Activated CD4-positive, alpha-beta T cell treated with anti-CD3 and anti-CD28 coated beads for 36 hours (primary cell): ENCODE data around the gene PRRG4. TPM values are rescaled to one million over a fixed set of nuclear protein-coding genes. Genes with fewer than 3 reads are reported as not detected.
A peak's percentile ranks its signal among the peaks of the same experiment; 100 is the strongest.
"Not testable (repeated sequence)": the region's sequence is repeated elsewhere in the genome, so short reads cannot be mapped to it uniquely, and the experiment has no call there.

Source experiments
- ATAC-seq: fragments of 200-7000 bp; cut with Tn5 transposase; one replicate; pipeline ENCODE4 v1.10.0; 2021; ENCODE audit warnings: mild to moderate bottlenecking, moderate library complexity
- CTCF ChIA-PET: fragments of 350-600 bp; sonication (Branson Sonifier 250); formaldehyde crosslinking; loops from one replicate; lab custom pipeline; 2021; ENCODE audit warnings: antibody characterized with exemption; lab: Charles Lee
- POLR2A ChIA-PET: fragments of 350-600 bp; sonication (Branson Sonifier 250); formaldehyde crosslinking; loops from one replicate; lab custom pipeline; 2021; ENCODE audit warnings: antibody characterized with exemption, inconsistent platforms; lab: Charles Lee
- DNase-seq: peaks from one replicate; pipeline ENCODE4 v3.0.0-alpha.2; 2020
- H3K27ac Mint-ChIP-seq: one replicate; pipeline ENCODE4 v1.8.0; 2021; ENCODE audit warnings: mixed read lengths
- H3K27me3 Mint-ChIP-seq: one replicate; pipeline ENCODE4 v1.8.0; 2021; ENCODE audit warnings: mixed read lengths
- H3K36me3 Mint-ChIP-seq: one replicate; pipeline ENCODE4 v1.8.0; 2021; ENCODE audit warnings: low read depth, mixed read lengths
- H3K4me1 Mint-ChIP-seq: one replicate; pipeline ENCODE4 v1.8.0; 2021; ENCODE audit warnings: mixed read lengths
- H3K4me3 Mint-ChIP-seq: one replicate; pipeline ENCODE4 v1.8.0; 2021; ENCODE audit warnings: mild to moderate bottlenecking, moderate library complexity, mixed read lengths
- H3K9me3 Mint-ChIP-seq: one replicate; pipeline ENCODE4 v1.8.0; 2021; ENCODE audit warnings: low read depth, mixed read lengths
- intact Hi-C, 2 experiments: fragments of 100-400 bp; cut with DNase I in 1 of 2; cut with micrococcal nuclease in 1 of 2; formaldehyde crosslinking; loops; one replicate each; pipeline versions ENCODE4 v1.14.2 to v1.15.1; 2022 to 2024; cut with DNase I, micrococcal nuclease
- total RNA-seq, 2 experiments: library from RNA; stranded (reverse); gene quantifications; one replicate each; pipeline ENCODE4 v1.2.3, GENCODE V29; 2021

Gene PRRG4
- total RNA-seq, 2 experiments from 2014 or later: 0.18 to 0.23 TPM

DNA sequence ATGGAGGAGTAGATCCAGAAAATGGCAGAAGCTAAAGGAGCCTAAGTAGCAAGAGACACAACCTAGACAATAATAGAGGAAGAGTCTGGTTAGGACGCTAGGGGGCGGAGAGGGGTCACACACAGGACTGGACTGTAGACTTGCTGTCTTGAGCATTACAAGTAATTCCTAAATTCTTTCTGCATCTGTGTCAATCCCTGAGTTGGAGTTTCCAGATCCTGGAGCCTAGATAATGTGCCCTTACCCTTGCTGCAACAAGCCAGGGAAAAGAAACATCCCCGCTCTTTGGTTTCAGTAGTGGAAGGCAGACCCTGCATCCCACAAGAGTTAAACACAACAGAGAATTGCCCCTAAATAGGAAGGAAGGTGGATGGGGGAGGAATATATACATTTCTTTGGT, 20.4 kb upstream of the PRRG4 start:
- no peaks in the 10 kb centered on the region for H3K9me3 Mint-ChIP-seq
- H3K27me3 Mint-ChIP-seq: no peaks in the 10 kb centered on the region
- DNase-seq (peak; percentile 83), ATAC-seq (peak; percentile 94)
- intact Hi-C loops: loop anchor here (1.0 to 5.0 kb wide), 2 partner anchors 153 to 256 kb away; no protein-coding TSS in a partner anchor
- H3K36me3 Mint-ChIP-seq: no peaks in the 10 kb centered on the region
- CTCF ChIA-PET: interaction anchor here (0.7 to 2.5 kb wide), 16 partner anchors 9 to 260 kb away, joined by 3 to 10 read pairs (median 4); partner anchors contain the start of gene CCDC73
- no peak overlapping the region for H3K4me3 Mint-ChIP-seq
- H3K27ac Mint-ChIP-seq: no peak overlapping the region
- POLR2A ChIA-PET: no interaction called here
- H3K4me1 Mint-ChIP-seq: no peaks in the 10 kb centered on the region

DNA sequence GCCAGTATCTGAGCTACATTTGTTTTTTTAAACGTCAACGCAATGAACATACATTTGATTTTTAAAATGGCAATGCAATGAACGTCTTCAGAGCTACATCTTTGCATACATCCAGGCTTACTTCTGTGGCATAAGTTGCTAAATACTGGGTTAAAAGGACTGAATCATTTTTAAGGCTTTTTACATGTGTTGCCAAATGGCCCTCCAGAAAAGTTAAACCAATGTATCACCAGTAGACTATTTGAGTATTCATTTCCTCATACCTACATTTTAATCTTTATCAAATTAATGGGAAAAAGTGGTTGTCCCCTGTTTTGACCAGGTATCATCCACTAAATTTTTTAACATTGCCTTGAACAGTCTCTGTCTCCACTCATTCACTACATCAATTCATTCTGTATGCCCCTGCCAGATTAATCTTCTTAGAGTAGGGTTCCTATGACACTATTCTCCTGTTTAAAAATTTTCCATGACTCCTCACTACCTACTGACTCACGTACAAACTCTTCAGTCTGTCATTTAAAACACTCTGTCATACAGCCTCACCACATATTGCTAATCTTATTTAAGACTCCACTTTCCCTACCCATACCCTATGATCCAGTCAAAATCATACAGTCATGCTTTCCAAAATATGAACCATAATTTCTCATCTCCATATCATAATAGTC, 12.4 kb upstream of the PRRG4 start:
- DNase-seq (no peak), ATAC-seq (peak; percentile 79)
- CTCF ChIA-PET: no interaction called here
- Mint-ChIP-seq H3K36me3 (no peaks in the 10 kb centered on the region), H3K9me3 (no peaks in the 10 kb centered on the region), H3K4me1 (peaks cover 22% of the 10 kb centered on the region), H3K4me3 (no peak overlapping the region), H3K27me3 (peaks cover 5% of the 10 kb centered on the region), H3K27ac (no peak overlapping the region)
- intact Hi-C loops: no loop called here
- POLR2A ChIA-PET: no interaction called here

DNA sequence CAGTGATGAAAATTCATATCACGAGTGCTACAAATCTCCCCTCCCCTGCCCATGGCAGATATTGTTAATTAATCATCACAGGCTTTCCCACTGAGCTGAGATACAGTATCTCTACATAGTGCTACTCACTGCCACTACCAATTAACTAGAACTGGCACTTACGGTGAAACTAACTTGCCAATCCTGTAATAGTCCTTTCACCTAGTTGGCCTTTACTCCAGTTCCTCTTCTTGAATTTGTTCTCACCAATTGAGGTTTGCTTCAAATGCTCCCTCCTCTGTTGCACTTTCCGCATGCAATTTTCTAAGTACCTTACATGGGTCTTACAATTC, 11.9 kb upstream of the PRRG4 start:
- no peak overlapping the region for H3K4me3 Mint-ChIP-seq
- POLR2A ChIA-PET: interaction anchor here (0.6 kb wide), 1 partner anchor 467 kb away, joined by 4 read pairs; no protein-coding TSS in a partner anchor
- H3K4me1 Mint-ChIP-seq: peaks cover 24% of the 10 kb centered on the region
- peaks cover 5% of the 10 kb centered on the region for H3K27me3 Mint-ChIP-seq
- DNase-seq: no peak
- intact Hi-C loops: no loop called here
- H3K36me3 Mint-ChIP-seq: no peaks in the 10 kb centered on the region
- ATAC-seq: no peak
- CTCF ChIA-PET: no interaction called here
- no peaks in the 10 kb centered on the region for H3K9me3 Mint-ChIP-seq
- H3K27ac Mint-ChIP-seq: no peak overlapping the region

GRCh38 chr11:32819187-32819586, 10.5 kb upstream of the PRRG4 start:
- DNase-seq: no peak
- ChIA-PET POLR2A (no interaction called here), CTCF (no interaction called here)
- Mint-ChIP-seq H3K36me3 (no peaks in the 10 kb centered on the region), H3K27me3 (peaks cover 5% of the 10 kb centered on the region), H3K27ac (no peak overlapping the region), H3K9me3 (no peaks in the 10 kb centered on the region), H3K4me1 (peaks cover 24% of the 10 kb centered on the region), H3K4me3 (no peak overlapping the region)
- ATAC-seq: no peak
- intact Hi-C loops: no loop called here

DNA sequence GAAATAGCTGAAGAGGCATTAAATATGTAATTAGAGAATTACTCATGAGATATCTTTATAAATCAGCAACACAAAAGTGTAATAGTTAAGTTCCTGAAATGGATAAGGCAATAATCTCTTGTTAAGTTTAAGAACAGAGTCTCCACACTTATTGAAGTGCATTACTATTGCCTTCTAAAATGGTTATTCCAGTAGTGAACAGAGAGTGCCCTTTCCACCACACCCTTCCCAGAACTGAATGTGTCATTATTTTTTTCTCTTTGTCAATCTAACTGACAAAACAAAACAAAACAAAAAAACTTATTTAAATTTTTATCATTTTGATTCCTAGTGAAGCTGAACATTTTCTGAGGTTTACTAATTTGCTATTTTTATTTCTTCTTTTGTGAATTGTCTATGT, 9.2 kb upstream of the PRRG4 start:
- H3K9me3 Mint-ChIP-seq: no peaks in the 10 kb centered on the region
- no peak overlapping the region for H3K4me3 Mint-ChIP-seq
- intact Hi-C loops: loop anchor here (2.0 to 5.0 kb wide), 4 partner anchors 72 to 437 kb away; partner anchors contain the start of genes QSER1 (in 2 of the 2) and HIPK3 (in 1 of the 2)
- ATAC-seq (no peak), DNase-seq (no peak)
- ChIA-PET POLR2A (no interaction called here), CTCF (interaction anchor here (2.3 kb wide), 1 partner anchor 245 kb away, joined by 5 read pairs; no protein-coding TSS in a partner anchor)
- no peak overlapping the region for H3K27ac Mint-ChIP-seq
- peaks cover 24% of the 10 kb centered on the region for H3K4me1 Mint-ChIP-seq
- H3K27me3 Mint-ChIP-seq: peaks cover 4% of the 10 kb centered on the region
- H3K36me3 Mint-ChIP-seq: no peaks in the 10 kb centered on the region

GRCh38 chr11:32821517-32821916, 8.2 kb upstream of the PRRG4 start:
- POLR2A ChIA-PET: no interaction called here
- CTCF ChIA-PET: interaction anchor here (0.6 to 2.3 kb wide), 4 partner anchors 42 to 474 kb away, joined by 3 to 5 read pairs (median 3); no protein-coding TSS in a partner anchor
- H3K27me3 Mint-ChIP-seq: no peaks in the 10 kb centered on the region
- H3K27ac Mint-ChIP-seq: no peak overlapping the region
- H3K4me1 Mint-ChIP-seq: peaks cover 24% of the 10 kb centered on the region
- no peaks in the 10 kb centered on the region for H3K9me3 Mint-ChIP-seq
- ATAC-seq: peak; percentile 66
- no peak overlapping the region for H3K4me3 Mint-ChIP-seq
- H3K36me3 Mint-ChIP-seq: no peaks in the 10 kb centered on the region
- intact Hi-C loops: loop anchor here (1.0 to 5.0 kb wide), 5 partner anchors 71 to 436 kb away; partner anchors contain the start of genes QSER1 (in 2 of the 2) and HIPK3 (in 1 of the 2)
- no peak for DNase-seq

GRCh38 chr11:32821917-32822560, 7.7 kb upstream of the PRRG4 start:
- H3K27me3 Mint-ChIP-seq: no peaks in the 10 kb centered on the region
- H3K4me1 Mint-ChIP-seq: peaks cover 24% of the 10 kb centered on the region
- no peak overlapping the region for H3K4me3 Mint-ChIP-seq
- no peaks in the 10 kb centered on the region for H3K36me3 Mint-ChIP-seq
- DNase-seq (no peak), ATAC-seq (no peak)
- no peaks in the 10 kb centered on the region for H3K9me3 Mint-ChIP-seq
- ChIA-PET POLR2A (no interaction called here), CTCF (interaction anchor here (0.7 to 2.3 kb wide), 3 partner anchors 72 to 475 kb away, joined by 3 to 5 read pairs (median 3); no protein-coding TSS in a partner anchor)
- intact Hi-C loops: loop anchor here (1.0 to 5.0 kb wide), 5 partner anchors 71 to 435 kb away; partner anchors contain the start of genes QSER1 (in 2 of the 2) and HIPK3 (in 1 of the 2)
- H3K27ac Mint-ChIP-seq: no peak overlapping the region

DNA sequence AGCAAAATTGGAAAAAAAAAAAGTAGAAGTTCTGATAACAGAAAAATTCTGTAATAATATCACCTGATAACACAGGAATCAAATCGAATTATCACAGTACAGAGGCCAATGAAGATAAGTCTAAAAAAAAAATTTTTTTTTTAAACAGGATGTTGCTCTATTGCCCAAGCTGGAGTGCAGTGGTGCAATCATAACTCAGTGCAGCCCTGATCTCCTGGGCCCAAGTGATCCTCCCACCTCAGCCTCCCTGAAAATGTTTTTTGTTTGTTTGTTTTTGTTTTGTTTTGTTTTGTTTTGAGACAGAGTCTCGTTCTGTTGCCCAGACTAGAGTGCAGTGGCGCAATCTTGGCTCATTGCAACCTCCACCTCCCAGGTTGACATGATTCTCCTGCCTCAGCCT, 6.1 kb upstream of the PRRG4 start:
- H3K27ac Mint-ChIP-seq, POLR2A ChIA-PET, H3K27me3 Mint-ChIP-seq, H3K9me3 Mint-ChIP-seq, DNase-seq, H3K4me3 Mint-ChIP-seq, ATAC-seq, H3K36me3 Mint-ChIP-seq, CTCF ChIA-PET: not testable (repeated sequence)
- intact Hi-C loops: loop anchor here (5.0 kb wide), 2 partner anchors 239 to 434 kb away; partner anchors contain the start of gene HIPK3 (in 1 of the 2)
- peaks cover 15% of the 10 kb centered on the region for H3K4me1 Mint-ChIP-seq

- ATAC-seq (no peak), DNase-seq (no peak)
- H3K36me3 Mint-ChIP-seq: no peaks in the 10 kb centered on the region
- H3K4me1 Mint-ChIP-seq: peaks cover 15% of the 10 kb centered on the region
- CTCF ChIA-PET: interaction anchor here (0.6 to 1.0 kb wide), 3 partner anchors 19 to 509 kb away, joined by 3 read pairs; no protein-coding TSS in a partner anchor
- H3K27ac Mint-ChIP-seq: no peak overlapping the region
- peaks cover 21% of the 10 kb centered on the region for H3K27me3 Mint-ChIP-seq
- POLR2A ChIA-PET: no interaction called here
- intact Hi-C loops: no loop called here
- no peak overlapping the region for H3K4me3 Mint-ChIP-seq
- H3K9me3 Mint-ChIP-seq: no peaks in the 10 kb centered on the region
These were observed 3.6 kb upstream of the PRRG4 start for GRCh38 chr11:32826113-32826512.

DNA sequence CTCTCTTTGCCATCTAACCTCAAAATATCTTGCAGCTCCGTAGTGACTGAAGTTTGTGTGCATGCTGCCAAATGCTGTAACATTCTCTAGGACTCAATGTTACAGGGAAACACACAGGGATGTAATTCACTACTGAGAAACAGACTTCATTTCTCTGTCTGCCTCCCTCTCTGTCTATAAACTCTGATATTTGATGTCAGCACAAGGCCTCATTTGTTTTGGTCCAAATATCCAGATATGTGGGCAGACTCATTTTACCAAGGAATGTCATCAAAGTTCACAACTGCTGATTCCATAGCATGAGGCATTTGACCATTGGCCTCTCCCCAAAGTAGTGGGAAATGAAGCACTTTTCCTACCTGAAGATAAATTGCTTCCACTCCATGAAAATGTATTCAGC, 2.5 kb upstream of the PRRG4 start:
- DNase-seq: no peak
- Mint-ChIP-seq H3K4me3 (no peak overlapping the region), H3K27ac (no peak overlapping the region), H3K36me3 (no peaks in the 10 kb centered on the region), H3K27me3 (peaks cover 28% of the 10 kb centered on the region), H3K9me3 (no peaks in the 10 kb centered on the region), H3K4me1 (peaks cover 7% of the 10 kb centered on the region)
- ChIA-PET CTCF (no interaction called here), POLR2A (no interaction called here)
- ATAC-seq: no peak
- intact Hi-C loops: no loop called here

DNA sequence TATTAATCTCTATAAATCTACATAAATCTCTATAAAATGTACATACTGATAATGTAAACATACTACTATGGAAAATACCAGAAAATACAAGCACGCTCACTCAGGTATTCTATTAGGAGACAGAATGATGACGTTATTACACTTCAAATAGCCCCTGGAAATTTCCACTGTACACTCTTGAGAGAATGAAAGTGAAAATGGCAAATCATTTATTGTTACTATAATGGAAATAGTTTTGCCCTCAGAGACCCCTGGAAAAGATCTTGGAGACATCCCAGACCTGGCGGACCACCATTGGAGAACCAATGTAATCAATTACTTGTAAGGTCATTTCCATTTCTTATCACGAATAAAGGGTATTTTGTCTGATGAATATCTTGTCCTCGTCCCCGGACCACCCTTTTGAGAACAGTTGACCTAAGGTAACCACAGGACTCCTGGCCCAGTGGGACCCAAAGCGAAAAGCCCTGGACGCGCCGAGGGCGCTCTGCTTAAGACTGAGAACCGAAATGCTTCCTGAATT, 509 bp upstream of the PRRG4 start:
- POLR2A ChIA-PET: no interaction called here
- no peaks in the 10 kb centered on the region for H3K9me3 Mint-ChIP-seq
- peak; percentile 32 for ATAC-seq
- no peaks in the 10 kb centered on the region for H3K36me3 Mint-ChIP-seq
- H3K4me1 Mint-ChIP-seq: peaks cover 4% of the 10 kb centered on the region
- H3K27me3 Mint-ChIP-seq: peaks cover 36% of the 10 kb centered on the region
- CTCF ChIA-PET: interaction anchor here (0.8 kb wide), 1 partner anchor 236 kb away, joined by 3 read pairs; no protein-coding TSS in a partner anchor
- no peak for DNase-seq
- peak overlapping the region; percentile 67 for H3K27ac Mint-ChIP-seq
- intact Hi-C loops: loop anchor here in 1 of 2 experiments (2.0 kb wide), 1 partner anchor 64 kb away; the partner anchor contains the start of gene QSER1
- H3K4me3 Mint-ChIP-seq: peak overlapping the region; percentile 76
